Lung (tissue), 12 donors: Measurements from ENCODE around the gene RIPOR2. TPM values are rescaled to one million over a fixed set of nuclear protein-coding genes. Genes with fewer than 3 reads are reported as not detected.

Experiments
- ATAC-seq: fragments of 200-7000 bp; cut with Tn5 transposase; one replicate; pipeline ENCODE4 v1.9.1; 2020; ENCODE audit warnings: moderate number of reproducible peaks; ENCODE audit not compliant: insufficient read depth, low FRiP score
- DNase-seq, 3 donors: peaks; one replicate each; pipeline ENCODE4 v3.0.0-alpha.2; 2013 to 2017
- H3K27ac ChIP-seq, 2 donors: one replicate each; pipeline ENCODE4 v1.5.1; 2013; ENCODE audit warnings: mild to moderate bottlenecking in 2 of 2, moderate library complexity in 2 of 2, control low read depth in 1 of 2, inconsistent platforms in 1 of 2, low read depth in 1 of 2, low read length in 1 of 2
- H3K27me3 ChIP-seq, 3 donors: one replicate each; pipeline ENCODE4 v1.5.1; 2013; ENCODE audit warnings: low read length in 2 of 3; ENCODE audit not compliant: control insufficient read depth in 3 of 3, insufficient read depth in 3 of 3
- H3K36me3 ChIP-seq, 4 donors: one replicate each; pipeline ENCODE4 v1.5.1; 2013; ENCODE audit warnings: low read length in 4 of 4, mild to moderate bottlenecking in 1 of 4, moderate library complexity in 1 of 4; ENCODE audit not compliant: control insufficient read depth in 4 of 4, insufficient read depth in 4 of 4
- H3K4me1 ChIP-seq, 5 donors: one replicate each; pipeline ENCODE4 v1.5.1; 2013; ENCODE audit warnings: low read length in 5 of 5, mild to moderate bottlenecking in 2 of 5, moderate library complexity in 1 of 5; ENCODE audit not compliant: control insufficient read depth in 5 of 5, insufficient read depth in 5 of 5
- H3K4me3 ChIP-seq: one replicate; pipeline ENCODE4 v1.5.1; 2013; ENCODE audit warnings: mild to moderate bottlenecking, control low read depth, moderate library complexity
- H3K9ac ChIP-seq, 2 donors: one replicate each; pipeline ENCODE4 v1.5.1; 2013; ENCODE audit warnings: low read length in 2 of 2, control low read depth in 1 of 2; ENCODE audit not compliant: insufficient read depth in 1 of 2
- H3K9me3 ChIP-seq, 4 donors: one replicate each; pipeline ENCODE4 v1.5.1; 2013; ENCODE audit warnings: low read length in 3 of 4, mild to moderate bottlenecking in 1 of 4, moderate library complexity in 1 of 4; ENCODE audit not compliant: control insufficient read depth in 4 of 4, insufficient read depth in 3 of 4
- CTCF ChIP-seq: IDR thresholded peaks from 2 replicates; pipeline ENCODE4 v1.5.1; 2012; ENCODE audit warnings: mild to moderate bottlenecking; ENCODE audit errors: control extremely low read depth, extremely low read depth
- WGBS, 2 donors: extraction: QIAGEN DNeasy Blood & Tissue Kit; methylation state at CpG; one replicate each; pipeline ENCODE4 v1.1.7; 2013; 5-methylcytosine and 5-hydroxymethylcytosine counted together
- polyA plus RNA-seq, 2 donors: library from polyadenylated mRNA; stranded (reverse); fragments of 200-250 nt; gene quantifications; one replicate each; pipeline ENCODE4 v1.2.1, GENCODE V29; 2013
- total RNA-seq, 2 donors: library from RNA; depleted of rRNA in 1 of 2; stranded (reverse); fragments of >200 nt in 1 of 2; gene quantifications; one replicate each; pipeline ENCODE4 v1.2.1, GENCODE V29; 2014 to 2021
- donor health status: control.
- donor health status: control.
- donor health status: Bipolar disorder and iron deficiency.
- donor health status: healthy.
- donor health status: DM: yes; HTN: yes; CAD: no.

The RIPOR2 gene
- total and polyA plus RNA-seq, 4 donors, result 7.9 to 97.6 (median 42.7) TPM

GRCh38 chr6:24763578-24763977 lies 172.2 kb downstream of the RIPOR2 start:
- Histone ChIP-seq H3K36me3 (no peaks in the 10 kb centered on the region), H3K27me3 (no peaks in the 10 kb centered on the region), H3K9me3 (no peaks in the 10 kb centered on the region), H3K9ac (no peak overlapping the region), H3K4me3 (no peak overlapping the region), H3K4me1 (peaks cover 0 to 8% (median 0%) of the 10 kb centered on the region in 5 donors), H3K27ac (no peak overlapping the region)
- no peak for TF ChIP-seq CTCF
- 58 to 81% methylated on average over 3 of the region's 3 CpGs for WGBS, 2 donors
- DNase-seq (peak; percentile 29 to 82 (median 52)), ATAC-seq (peak; percentile 28)

- DNase-seq (no peak), ATAC-seq (no peak)
- Histone ChIP-seq H3K27me3 (no peaks in the 10 kb centered on the region), H3K9ac (no peak overlapping the region), H3K9me3 (no peaks in the 10 kb centered on the region), H3K4me3 (no peak overlapping the region), H3K4me1 (peaks cover 0 to 13% (median 0%) of the 10 kb centered on the region in 5 donors), H3K27ac (no peak overlapping the region), H3K36me3 (no peaks in the 10 kb centered on the region)
- no peak for TF ChIP-seq CTCF
These were observed 173.9 kb downstream of the RIPOR2 start for GRCh38 chr6:24761851-24762250.

GRCh38 chr6:24761193-24761835 lies 174.4 kb downstream of the RIPOR2 start:
- WGBS, 2 donors, result 91 to 93% methylated on average over 17 of the region's 17 CpGs
- Histone ChIP-seq H3K27me3 (no peaks in the 10 kb centered on the region), H3K4me3 (no peak overlapping the region), H3K4me1 (peaks cover 0 to 13% (median 0%) of the 10 kb centered on the region in 5 donors), H3K36me3 (no peaks in the 10 kb centered on the region), H3K9me3 (no peaks in the 10 kb centered on the region), H3K9ac (no peak overlapping the region), H3K27ac (no peak overlapping the region)
- ATAC-seq, result no peak
- no peak for DNase-seq
- no peak for TF ChIP-seq CTCF

- 95 to 97% methylated on average over 5 of the region's 5 CpGs for WGBS, 2 donors
These were observed 175.6 kb downstream of the RIPOR2 start for GRCh38 chr6:24760210-24760609.

More at GRCh38 chr6:24760210-24760609, 175.6 kb downstream of the RIPOR2 start:
- Histone ChIP-seq H3K27ac (no peak overlapping the region), H3K36me3 (no peaks in the 10 kb centered on the region), H3K4me1 (peaks cover 0 to 13% (median 0%) of the 10 kb centered on the region in 5 donors), H3K9ac (no peak overlapping the region), H3K4me3 (no peak overlapping the region), H3K9me3 (no peaks in the 10 kb centered on the region), H3K27me3 (no peaks in the 10 kb centered on the region)
- ATAC-seq, result no peak
- no peak for TF ChIP-seq CTCF
- no peak for DNase-seq
